ENCODE measurements around the gene RPP40. TPM values are rescaled to one million over a fixed set of nuclear protein-coding genes. Genes with fewer than 3 reads are reported as not detected.
A peak's percentile ranks its signal among the peaks of the same experiment; 100 is the strongest.

Gene RPP40, protein sequence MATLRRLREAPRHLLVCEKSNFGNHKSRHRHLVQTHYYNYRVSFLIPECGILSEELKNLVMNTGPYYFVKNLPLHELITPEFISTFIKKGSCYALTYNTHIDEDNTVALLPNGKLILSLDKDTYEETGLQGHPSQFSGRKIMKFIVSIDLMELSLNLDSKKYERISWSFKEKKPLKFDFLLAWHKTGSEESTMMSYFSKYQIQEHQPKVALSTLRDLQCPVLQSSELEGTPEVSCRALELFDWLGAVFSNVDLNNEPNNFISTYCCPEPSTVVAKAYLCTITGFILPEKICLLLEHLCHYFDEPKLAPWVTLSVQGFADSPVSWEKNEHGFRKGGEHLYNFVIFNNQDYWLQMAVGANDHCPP
- 9.6 TPM for total RNA-seq (ENCODE audit: unreplicated experiment)
- long read RNA-seq, transcript RPP40-202 (8 exons, 1,483 nt), result major isoform, 9 of 15 reads
- long read RNA-seq, partial matches to known transcripts, result 0 of 15 reads
- long read RNA-seq, other reads (novel, unspliced or antisense), result 2 of 15 reads

DNA sequence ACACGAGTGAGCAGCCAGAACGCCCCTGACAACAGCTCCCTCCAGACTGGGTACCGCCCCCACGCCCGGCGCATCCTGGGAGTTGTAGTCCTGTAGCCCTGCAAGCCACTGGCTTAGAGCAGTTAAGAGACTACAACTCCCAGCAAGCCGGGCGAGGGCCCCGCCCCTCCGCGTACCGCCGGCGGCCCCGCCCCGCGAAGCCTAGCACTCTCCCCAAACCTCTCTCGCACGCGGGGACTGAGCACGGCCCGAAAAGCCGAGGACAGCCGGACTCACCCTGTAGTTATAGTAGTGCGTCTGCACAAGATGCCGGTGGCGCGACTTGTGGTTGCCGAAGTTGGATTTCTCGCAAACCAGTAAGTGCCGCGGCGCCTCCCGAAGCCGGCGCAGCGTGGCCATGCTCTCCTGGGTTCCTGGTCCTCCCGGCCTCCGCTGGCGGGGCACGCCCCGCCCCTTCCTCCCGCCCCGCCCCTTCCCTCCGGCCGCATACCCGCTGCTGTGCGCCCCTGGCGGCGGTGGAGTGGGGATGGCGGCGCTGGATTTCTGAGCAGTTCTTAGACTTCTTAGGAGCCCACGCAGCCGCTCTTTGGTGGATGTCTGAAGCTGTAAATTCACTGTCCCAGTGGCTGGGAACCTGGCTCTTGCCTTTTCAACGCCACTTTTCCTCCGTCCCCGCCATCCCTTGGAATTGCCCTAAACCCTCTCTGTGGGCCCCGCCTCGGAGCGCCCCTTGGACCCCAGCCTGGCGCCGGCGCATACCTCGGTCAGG is at the start of gene RPP40:
RPP40 (minus strand) TSS at position 434 of the 769 bp plus-strand sequence; CDS start at position 399, 35 bp downstream.
- Mint-ChIP-seq H3K36me3 (ENCODE audit: low read depth, unreplicated experiment) (peaks cover 3% of the 10 kb centered on the region), H3K27me3 (ENCODE audit: unreplicated experiment) (peaks cover 1% of the 10 kb centered on the region), H3K4me3 (ENCODE audit: unreplicated experiment) (peak within 1 kb of the TSS; percentile 95), H3K27ac (ENCODE audit: unreplicated experiment) (peak within 1 kb of the TSS; percentile 82), H3K9me3 (ENCODE audit: unreplicated experiment) (no peaks in the 10 kb centered on the region), H3K4me1 (ENCODE audit: unreplicated experiment) (peaks cover 4% of the 10 kb centered on the region)
- TF ChIP-seq, protein P1, sequence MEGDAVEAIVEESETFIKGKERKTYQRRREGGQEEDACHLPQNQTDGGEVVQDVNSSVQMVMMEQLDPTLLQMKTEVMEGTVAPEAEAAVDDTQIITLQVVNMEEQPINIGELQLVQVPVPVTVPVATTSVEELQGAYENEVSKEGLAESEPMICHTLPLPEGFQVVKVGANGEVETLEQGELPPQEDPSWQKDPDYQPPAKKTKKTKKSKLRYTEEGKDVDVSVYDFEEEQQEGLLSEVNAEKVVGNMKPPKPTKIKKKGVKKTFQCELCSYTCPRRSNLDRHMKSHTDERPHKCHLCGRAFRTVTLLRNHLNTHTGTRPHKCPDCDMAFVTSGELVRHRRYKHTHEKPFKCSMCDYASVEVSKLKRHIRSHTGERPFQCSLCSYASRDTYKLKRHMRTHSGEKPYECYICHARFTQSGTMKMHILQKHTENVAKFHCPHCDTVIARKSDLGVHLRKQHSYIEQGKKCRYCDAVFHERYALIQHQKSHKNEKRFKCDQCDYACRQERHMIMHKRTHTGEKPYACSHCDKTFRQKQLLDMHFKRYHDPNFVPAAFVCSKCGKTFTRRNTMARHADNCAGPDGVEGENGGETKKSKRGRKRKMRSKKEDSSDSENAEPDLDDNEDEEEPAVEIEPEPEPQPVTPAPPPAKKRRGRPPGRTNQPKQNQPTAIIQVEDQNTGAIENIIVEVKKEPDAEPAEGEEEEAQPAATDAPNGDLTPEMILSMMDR (IDR thresholded peaks at IDR 0.05; ENCODE audit: unreplicated experiment), result peak; percentile 83
- DNase-seq (ENCODE audit: low spot score), result peak; percentile 99

DNA sequence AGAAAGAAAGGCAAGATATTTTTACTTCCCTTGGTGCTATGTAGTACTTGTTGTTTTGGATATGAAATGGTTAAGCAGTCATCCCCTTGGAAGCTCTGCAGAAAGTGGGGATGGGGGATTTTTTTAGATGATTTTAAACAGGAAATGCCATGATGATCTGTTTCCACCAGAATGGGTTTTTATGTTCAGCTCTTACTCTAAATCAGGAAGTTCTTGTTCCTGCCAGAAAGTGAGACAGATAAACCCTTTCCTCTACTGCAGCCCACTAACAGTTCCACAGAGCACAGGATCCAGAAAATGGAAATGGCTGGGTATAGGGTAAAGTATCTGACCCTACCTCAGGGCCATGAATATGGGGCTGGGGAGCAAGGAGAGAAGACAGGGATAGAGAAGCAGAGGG is 49.2 kb upstream of the RPP40 start:
- Mint-ChIP-seq H3K27me3 (ENCODE audit: unreplicated experiment) (peaks cover 1% of the 10 kb centered on the region), H3K9me3 (ENCODE audit: unreplicated experiment) (peaks cover 8% of the 10 kb centered on the region), H3K27ac (ENCODE audit: unreplicated experiment) (peak overlapping the region; percentile 95), H3K4me1 (ENCODE audit: unreplicated experiment) (peaks cover 25% of the 10 kb centered on the region), H3K36me3 (ENCODE audit: low read depth, unreplicated experiment) (peaks cover 11% of the 10 kb centered on the region), H3K4me3 (ENCODE audit: unreplicated experiment) (peak overlapping the region; percentile 2)
- TF ChIP-seq, protein P1 (IDR thresholded peaks at IDR 0.05; ENCODE audit: unreplicated experiment), result no peak
- DNase-seq (ENCODE audit: low spot score), result no peak

DNA sequence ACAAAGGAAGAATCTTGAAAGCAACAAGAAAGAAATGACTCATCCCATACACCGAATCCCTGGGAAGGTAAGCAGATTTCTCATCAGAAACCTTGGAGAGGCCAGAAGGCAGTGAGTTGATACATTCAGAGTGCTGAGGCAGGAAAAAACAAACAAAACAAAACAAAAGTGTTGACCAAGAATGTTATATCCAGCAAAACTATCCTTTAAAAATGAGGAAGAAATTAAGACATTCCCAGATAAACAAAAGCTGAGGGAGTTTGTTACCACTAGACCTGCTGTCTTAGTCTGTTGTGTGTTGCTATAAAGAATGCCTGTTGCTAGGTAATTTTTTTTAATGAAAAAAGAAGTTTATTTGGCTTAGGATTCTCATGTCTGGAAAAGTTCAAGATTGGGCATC is 47.6 kb upstream of the RPP40 start:
- peaks cover 1% of the 10 kb centered on the region for H3K27me3 Mint-ChIP-seq (ENCODE audit: unreplicated experiment)

DNA sequence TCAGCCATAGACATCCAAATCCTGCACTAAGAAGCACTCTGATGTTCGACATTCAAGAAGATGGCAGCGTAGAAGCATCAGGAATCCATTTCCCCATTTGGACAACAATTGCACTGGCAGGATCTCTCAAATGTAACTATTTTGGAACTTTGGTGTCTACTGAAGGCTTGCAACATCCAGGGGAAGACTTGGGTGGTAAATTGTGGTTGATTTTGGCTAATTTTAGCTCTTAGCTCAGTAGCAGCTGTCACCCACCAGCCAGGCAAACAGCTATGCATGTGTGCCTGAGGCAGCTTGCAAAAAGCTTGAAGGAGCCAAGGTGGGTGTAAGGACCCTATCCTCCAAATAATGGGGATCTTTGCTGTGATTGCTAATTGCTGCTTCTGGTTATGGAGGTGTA is 46.2 kb upstream of the RPP40 start:
- TF ChIP-seq, protein P1 (IDR thresholded peaks at IDR 0.05; ENCODE audit: unreplicated experiment), result no peak
- Mint-ChIP-seq H3K36me3 (ENCODE audit: low read depth, unreplicated experiment) (peaks cover 20% of the 10 kb centered on the region), H3K27ac (ENCODE audit: unreplicated experiment) (no peak overlapping the region), H3K4me1 (ENCODE audit: unreplicated experiment) (peaks cover 28% of the 10 kb centered on the region), H3K9me3 (ENCODE audit: unreplicated experiment) (peaks cover 8% of the 10 kb centered on the region), H3K4me3 (ENCODE audit: unreplicated experiment) (peak overlapping the region; percentile 12), H3K27me3 (ENCODE audit: unreplicated experiment) (no peaks in the 10 kb centered on the region)
- DNase-seq (ENCODE audit: low spot score), result no peak

More for the DNA sequence above, 47.6 kb upstream of the RPP40 start:
- Mint-ChIP-seq H3K27ac (ENCODE audit: unreplicated experiment) (no peak overlapping the region), H3K9me3 (ENCODE audit: unreplicated experiment) (peaks cover 8% of the 10 kb centered on the region), H3K4me1 (ENCODE audit: unreplicated experiment) (peaks cover 25% of the 10 kb centered on the region), H3K36me3 (ENCODE audit: low read depth, unreplicated experiment) (peaks cover 11% of the 10 kb centered on the region), H3K4me3 (ENCODE audit: unreplicated experiment) (no peak overlapping the region)
- DNase-seq (ENCODE audit: low spot score), result no peak
- TF ChIP-seq, protein P1 (IDR thresholded peaks at IDR 0.05; ENCODE audit: unreplicated experiment), result no peak
